Endothelial cell of umbilical vein (primary cell): Measurements from ENCODE around the gene CCDC34. TPM values are rescaled to one million over a fixed set of nuclear protein-coding genes. Genes with fewer than 3 reads are reported as not detected.

ENCODE experiments used
- BruUV-seq: library from RNA; stranded (reverse); fragments of 400-500 nt; replicated peaks from 2 replicates; lab custom pipeline; 2021; lab: Mats Ljungman, UMichigan
- CTCF ChIA-PET: fragments of 300-600, 350-600 bp; sonication (Branson Sonifier 250); formaldehyde crosslinking; loops from one replicate; lab custom pipeline; 2021; ENCODE audit warnings: antibody characterized with exemption, inconsistent platforms; lab: Charles Lee
- POLR2A ChIA-PET: fragments of 300-600, 350-600 bp; sonication (Branson Sonifier 250); formaldehyde crosslinking; loops from one replicate; lab custom pipeline; 2021; ENCODE audit warnings: antibody characterized with exemption, inconsistent platforms; lab: Charles Lee
- DNase-seq: peaks from one replicate; pipeline ENCODE4 v3.0.0-alpha.2; 2011; ENCODE audit warnings: low read depth, low spot score
- FAIRE-seq: peaks from 2 replicates; lab custom pipeline; 2011; peaks lifted over from hg19 to GRCh38; lab: Jason Lieb, UNC
- H2AFZ ChIP-seq: 2 replicates; pipeline ENCODE4 v1.6.0; 2012; ENCODE audit warnings: low read depth, low read length, control low read depth, inconsistent platforms
- H3K27ac ChIP-seq: 2 replicates; pipeline ENCODE4 v1.5.1; 2011; ENCODE audit warnings: low read depth, mild to moderate bottlenecking, control low read depth, low read length, moderate library complexity; ENCODE audit not compliant: insufficient read depth
- H3K27me3 ChIP-seq, 2 experiments: 2 replicates each; pipeline versions ENCODE4 v1.6.0 to v1.6.1; 2011; ENCODE audit warnings: low read length in 2 of 2, mixed read lengths in 1 of 2; ENCODE audit not compliant: control insufficient read depth in 2 of 2, insufficient read depth in 2 of 2
- H3K36me3 ChIP-seq, 2 experiments: 2 replicates in 1 of 2; 3 replicates in 1 of 2; pipeline ENCODE4 v1.5.1; 2011; ENCODE audit warnings: low read length in 2 of 2, mild to moderate bottlenecking in 1 of 2, moderate library complexity in 1 of 2; ENCODE audit not compliant: control insufficient read depth in 2 of 2, insufficient read depth in 2 of 2; ENCODE audit errors: extremely low read depth in 1 of 2
- H3K4me1 ChIP-seq: 3 replicates; pipeline ENCODE4 v1.5.1; 2011; ENCODE audit warnings: mild to moderate bottlenecking, low read length; ENCODE audit not compliant: control insufficient read depth, insufficient read depth; ENCODE audit errors: extremely low read depth
- H3K4me2 ChIP-seq: 2 replicates; pipeline ENCODE4 v1.6.1; 2011; ENCODE audit warnings: low read length, control low read depth, mixed read lengths; ENCODE audit not compliant: insufficient read depth
- H3K4me3 ChIP-seq, 3 experiments: fragments of 200-600 bp in 1 of 3; sonication (generic), shearing (Covaris generic) in 1 of 3; replicated peaks in 1 of 3; 2 replicates each; pipeline ENCODE4 v1.5.1; 2011 to 2016; ENCODE audit warnings: control low read depth in 3 of 3, low read length in 3 of 3, mild to moderate bottlenecking in 2 of 3, inconsistent platforms in 1 of 3, low read depth in 1 of 3, moderate library complexity in 1 of 3; ENCODE audit not compliant: insufficient read depth in 1 of 3
- H3K79me2 ChIP-seq: 2 replicates; pipeline ENCODE4 v1.6.0; 2012; ENCODE audit warnings: low read length, inconsistent platforms; ENCODE audit not compliant: control insufficient read depth, insufficient read depth
- H3K9ac ChIP-seq: replicated peaks from 2 replicates; pipeline ENCODE3; 2011; ENCODE audit warnings: low read length, control low read depth; ENCODE audit not compliant: insufficient read depth; ENCODE audit errors: extremely low read depth
- H3K9me1 ChIP-seq: replicated peaks from 3 replicates; pipeline ENCODE4 v1.6.0; 2011; ENCODE audit warnings: mild to moderate bottlenecking, low read length; ENCODE audit not compliant: control insufficient read depth, insufficient read depth; ENCODE audit errors: extremely low read depth
- H3K9me3 ChIP-seq: replicated peaks from 2 replicates; pipeline ENCODE4 v1.5.1; 2012; ENCODE audit warnings: low read length, inconsistent platforms; ENCODE audit not compliant: control insufficient read depth, insufficient read depth
- H4K20me1 ChIP-seq: replicated peaks from 2 replicates; pipeline ENCODE3; 2011; ENCODE audit warnings: mild to moderate bottlenecking, low read length; ENCODE audit not compliant: control insufficient read depth, insufficient read depth; ENCODE audit errors: extremely low read depth
- CTCF ChIP-seq, 2 donors: IDR thresholded peaks; 1 replicate in 1 of 2; 2 replicates in 1 of 2; pipeline ENCODE4 v1.5.1; 2011; ENCODE audit warnings: low read length in 2 of 2, mild to moderate bottlenecking in 2 of 2, moderate library complexity in 2 of 2, control low read depth in 1 of 2, inconsistent platforms in 1 of 2, low read depth in 1 of 2; ENCODE audit not compliant: insufficient read depth in 1 of 2; ENCODE audit errors: extremely low read depth in 1 of 2
- EZH2 ChIP-seq: IDR thresholded peaks from 2 replicates; pipeline ENCODE4 v1.6.1; 2012; ENCODE audit warnings: borderline replicate concordance, low read depth, mild to moderate bottlenecking, moderate library complexity, low read length, inconsistent platforms; ENCODE audit not compliant: severe bottlenecking
- FOS ChIP-seq: IDR thresholded peaks from 2 replicates; pipeline ENCODE4 v1.6.1; 2011; ENCODE audit warnings: mild to moderate bottlenecking, low read length, moderate library complexity, borderline replicate concordance; ENCODE audit not compliant: insufficient read depth
- GATA2 ChIP-seq: IDR thresholded peaks from 2 replicates; pipeline ENCODE4 v1.7.0; 2011; ENCODE audit warnings: low read depth, mild to moderate bottlenecking, moderate library complexity, mixed read lengths, low read length; ENCODE audit not compliant: insufficient read length, insufficient read depth
- JUN ChIP-seq: IDR thresholded peaks from 2 replicates; pipeline ENCODE4 v1.6.1; 2011; ENCODE audit warnings: borderline replicate concordance, low read depth; ENCODE audit not compliant: insufficient read length, insufficient read depth
- MAX ChIP-seq: IDR thresholded peaks from 2 replicates; pipeline ENCODE4 v1.6.1; 2011; ENCODE audit not compliant: insufficient read depth, insufficient read length
- MYC ChIP-seq: IDR thresholded peaks from one replicate; pipeline ENCODE4 v1.6.1; 2011; ENCODE audit warnings: mild to moderate bottlenecking, low read depth, low read length
- POLR2A ChIP-seq: IDR thresholded peaks from 2 replicates; pipeline ENCODE4 v1.6.1; 2012; ENCODE audit warnings: low read depth, mild to moderate bottlenecking, control low read depth, low read length
- POLR2AphosphoS5 ChIP-seq: IDR thresholded peaks from 2 replicates; pipeline ENCODE4 v1.6.1; 2012; ENCODE audit warnings: low read depth, mild to moderate bottlenecking, control low read depth, low read length, moderate library complexity; ENCODE audit not compliant: insufficient read depth
- dilution Hi-C: fragments of 300-500 bp; cut with MboI; formaldehyde crosslinking; loops from one replicate; pipeline ENCODE4 v1.15.0; 2019; ENCODE audit warnings: low sequenced_read_pairs; ENCODE audit not compliant: extremely low pct_ligation_motif_present
- intact Hi-C: fragments of 100-400 bp; cut with micrococcal nuclease; formaldehyde crosslinking; loops from one replicate; pipeline ENCODE4 v1.10.0; 2022
- polyA plus RNA-seq, 4 experiments: library from polyadenylated mRNA; depleted of rRNA in 3 of 4; stranded (reverse) in 3 of 4; unstranded in 1 of 4; fragments of >200 nt; gene quantifications; 2 replicates each; pipeline versions ENCODE4 v1.2.1 to v1.2.3, GENCODE V29; 2011 to 2012; ENCODE audit warnings: missing spikeins in 1 of 4
- total RNA-seq: library from RNA; stranded (reverse); gene quantifications from 2 replicates; pipeline ENCODE4 v1.2.3, GENCODE V29; 2021

The CCDC34 gene
- total and polyA plus RNA-seq, 2 donors (not counting 3 experiments of a cell fraction or from before 2014, with no cell fraction given): 2.3 to 11.4 TPM

GRCh38 chr11:27356624-27357222 lies 6.3 kb downstream of the CCDC34 start:
- intact Hi-C loops: no loop called here
- FAIRE-seq (no peak), DNase-seq (no peak)
- Histone ChIP-seq H3K9ac (no peak overlapping the region), H3K9me1 (no peaks in the 10 kb centered on the region), H2AFZ (no peak overlapping the region), H3K9me3 (no peaks in the 10 kb centered on the region), H4K20me1 (no peaks in the 10 kb centered on the region), H3K27ac (no peak overlapping the region), H3K4me2 (no peak overlapping the region), H3K4me3 (no peak overlapping the region), H3K79me2 (no peaks in the 10 kb centered on the region), H3K4me1 (no peaks in the 10 kb centered on the region), H3K27me3 (no peaks in the 10 kb centered on the region), H3K36me3 (no peaks in the 10 kb centered on the region)
- TF ChIP-seq GATA2 (no peak), MYC (no peak), POLR2A (no peak), MAX (no peak), EZH2 (no peak), POLR2AphosphoS5 (no peak), JUN (no peak)
- ChIA-PET POLR2A (no interaction called here), CTCF (interaction anchor here (0.7 kb wide), 1 partner anchor 129 kb away, joined by 3 read pairs; no protein-coding TSS in a partner anchor)
- dilution Hi-C loops: no loop called here
- no TSS peak for BruUV-seq

GRCh38 chr11:27355575-27356104 lies 7.4 kb downstream of the CCDC34 start:
- Histone ChIP-seq H3K27me3 (no peaks in the 10 kb centered on the region), H3K9me1 (no peaks in the 10 kb centered on the region), H4K20me1 (no peaks in the 10 kb centered on the region), H2AFZ (no peak overlapping the region), H3K4me3 (no peak overlapping the region), H3K4me2 (no peak overlapping the region), H3K79me2 (no peaks in the 10 kb centered on the region), H3K27ac (no peak overlapping the region), H3K4me1 (no peaks in the 10 kb centered on the region), H3K9ac (no peak overlapping the region), H3K9me3 (no peaks in the 10 kb centered on the region), H3K36me3 (no peaks in the 10 kb centered on the region)
- ChIA-PET CTCF (no interaction called here), POLR2A (no interaction called here)
- BruUV-seq: no TSS peak
- TF ChIP-seq POLR2A (no peak), MAX (no peak), POLR2AphosphoS5 (no peak), CTCF (IDR thresholded peaks at IDR 0.05; ENCODE audit: extremely low read depth in 1 of 2, insufficient read depth in 1 of 2, low read depth in 1 of 2, low read length in 2 of 2) (no peak), FOS (no peak), JUN (no peak), GATA2 (no peak), MYC (no peak), EZH2 (no peak)
- no peak for FAIRE-seq
- intact Hi-C loops (no loop called here), dilution Hi-C loops (no loop called here)
- DNase-seq: no peak
